DND-41 (cell line): ENCODE results near the gene PRDX2.
A peak's percentile ranks its signal among the peaks of the same experiment; 100 is the strongest.

Experiments used
- ATAC-seq: fragments of 200-7000 bp; cut with Tn5 transposase; 3 replicates; pipeline ENCODE4 v1.9.1; 2021; ENCODE audit warnings: low read depth; ENCODE audit not compliant: insufficient read depth
- DNase-seq: peaks from one replicate; pipeline ENCODE4 v3.0.0-alpha.2; 2020
- H2AFZ ChIP-seq: 2 replicates; pipeline ENCODE4 v1.6.0; 2012; ENCODE audit warnings: low read depth, low read length
- H3K27ac ChIP-seq: 2 replicates; pipeline ENCODE4 v1.5.1; 2012; ENCODE audit warnings: low read length, inconsistent platforms
- H3K27me3 ChIP-seq: fragments of 200-600 bp; sonication (generic); 2 replicates; pipeline ENCODE4 v1.6.0; 2012; ENCODE audit warnings: low read length, mild to moderate bottlenecking, inconsistent platforms; ENCODE audit not compliant: insufficient read depth, poor library complexity
- H3K36me3 ChIP-seq: 2 replicates; pipeline ENCODE4 v1.5.1; 2012; ENCODE audit warnings: low read length, inconsistent platforms; ENCODE audit not compliant: insufficient read depth
- H3K4me1 ChIP-seq: 2 replicates; pipeline ENCODE4 v1.5.1; 2012; ENCODE audit warnings: mild to moderate bottlenecking, low read length; ENCODE audit not compliant: insufficient read depth
- H3K4me2 ChIP-seq: 2 replicates; pipeline ENCODE4 v1.6.0; 2012; ENCODE audit warnings: mild to moderate bottlenecking, moderate library complexity, low read length, inconsistent platforms; ENCODE audit not compliant: insufficient read depth
- H3K4me3 ChIP-seq, 2 experiments: fragments of 200-600 bp in 1 of 2; shearing (Covaris generic) in 1 of 2; 2 replicates each; pipeline ENCODE4 v1.5.1; 2012 to 2016; ENCODE audit warnings: inconsistent platforms in 2 of 2, low read length in 2 of 2, mild to moderate bottlenecking in 2 of 2, low read depth in 1 of 2, moderate library complexity in 1 of 2
- H3K79me2 ChIP-seq: 2 replicates; pipeline ENCODE4 v1.6.0; 2012; ENCODE audit warnings: low read length, inconsistent platforms; ENCODE audit not compliant: insufficient read depth
- H3K9ac ChIP-seq: 2 replicates; pipeline ENCODE4 v1.6.0; 2012; ENCODE audit warnings: low read depth, mild to moderate bottlenecking, inconsistent platforms, low read length, moderate library complexity
- H3K9me3 ChIP-seq: 2 replicates; pipeline ENCODE4 v1.5.1; 2012; ENCODE audit warnings: low read length, moderate library complexity, mild to moderate bottlenecking, inconsistent platforms; ENCODE audit not compliant: insufficient read depth, severe bottlenecking
- H4K20me1 ChIP-seq: 2 replicates; pipeline ENCODE4 v1.6.0; 2012; ENCODE audit warnings: low read length; ENCODE audit not compliant: insufficient read depth
- EZH2 ChIP-seq: IDR thresholded peaks from 3 replicates; pipeline ENCODE4 v1.6.1; 2012; ENCODE audit warnings: borderline replicate concordance, low read depth, mild to moderate bottlenecking, moderate library complexity, low read length, inconsistent platforms; ENCODE audit not compliant: severe bottlenecking
- TF ChIP-seq, protein P1 (sequence below): IDR thresholded peaks from 2 replicates; pipeline ENCODE4 v1.5.1; 2012; ENCODE audit warnings: borderline replicate concordance, low read length, moderate library complexity, mild to moderate bottlenecking; ENCODE audit not compliant: poor library complexity, severe bottlenecking; ENCODE audit errors: extremely low read depth

PRDX2 gene

DNA sequence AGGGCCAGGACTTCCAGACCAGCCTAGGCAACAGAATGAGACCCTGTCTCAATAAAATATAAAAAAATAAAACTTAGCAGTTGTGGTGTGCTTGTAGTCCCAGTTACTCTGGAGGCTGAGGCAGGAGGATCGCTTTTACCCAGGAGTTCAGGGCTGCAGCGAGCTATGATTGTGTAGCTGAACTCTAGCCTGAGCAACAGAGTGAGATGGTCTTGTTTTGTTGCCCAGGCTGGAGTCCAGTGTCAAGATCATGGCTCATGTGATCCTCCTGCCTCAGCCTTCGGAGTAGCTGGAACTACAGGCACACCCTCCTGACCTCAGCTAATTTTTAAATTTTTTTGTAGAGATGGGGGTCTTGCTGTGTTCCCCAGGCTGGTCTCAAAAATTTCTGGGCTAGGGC lies 14.6 kb downstream of the PRDX2 start:
- Histone ChIP-seq H3K9ac (no peak overlapping the region), H3K4me2 (no peak overlapping the region), H3K9me3 (no peaks in the 10 kb centered on the region), H3K4me1 (peaks cover 63% of the 10 kb centered on the region), H3K27me3 (no peaks in the 10 kb centered on the region), H3K79me2 (peaks cover 6% of the 10 kb centered on the region), H4K20me1 (no peaks in the 10 kb centered on the region; the same call in 1 of the 2 replicates), H2AFZ (no peak overlapping the region), H3K27ac (no peak overlapping the region), H3K4me3 (no peak overlapping the region), H3K36me3 (no peaks in the 10 kb centered on the region)
- no peak for ATAC-seq
- DNase-seq = no peak
- TF ChIP-seq EZH2 = no peak
- TF ChIP-seq, protein P1, sequence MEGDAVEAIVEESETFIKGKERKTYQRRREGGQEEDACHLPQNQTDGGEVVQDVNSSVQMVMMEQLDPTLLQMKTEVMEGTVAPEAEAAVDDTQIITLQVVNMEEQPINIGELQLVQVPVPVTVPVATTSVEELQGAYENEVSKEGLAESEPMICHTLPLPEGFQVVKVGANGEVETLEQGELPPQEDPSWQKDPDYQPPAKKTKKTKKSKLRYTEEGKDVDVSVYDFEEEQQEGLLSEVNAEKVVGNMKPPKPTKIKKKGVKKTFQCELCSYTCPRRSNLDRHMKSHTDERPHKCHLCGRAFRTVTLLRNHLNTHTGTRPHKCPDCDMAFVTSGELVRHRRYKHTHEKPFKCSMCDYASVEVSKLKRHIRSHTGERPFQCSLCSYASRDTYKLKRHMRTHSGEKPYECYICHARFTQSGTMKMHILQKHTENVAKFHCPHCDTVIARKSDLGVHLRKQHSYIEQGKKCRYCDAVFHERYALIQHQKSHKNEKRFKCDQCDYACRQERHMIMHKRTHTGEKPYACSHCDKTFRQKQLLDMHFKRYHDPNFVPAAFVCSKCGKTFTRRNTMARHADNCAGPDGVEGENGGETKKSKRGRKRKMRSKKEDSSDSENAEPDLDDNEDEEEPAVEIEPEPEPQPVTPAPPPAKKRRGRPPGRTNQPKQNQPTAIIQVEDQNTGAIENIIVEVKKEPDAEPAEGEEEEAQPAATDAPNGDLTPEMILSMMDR = no peak

DNA sequence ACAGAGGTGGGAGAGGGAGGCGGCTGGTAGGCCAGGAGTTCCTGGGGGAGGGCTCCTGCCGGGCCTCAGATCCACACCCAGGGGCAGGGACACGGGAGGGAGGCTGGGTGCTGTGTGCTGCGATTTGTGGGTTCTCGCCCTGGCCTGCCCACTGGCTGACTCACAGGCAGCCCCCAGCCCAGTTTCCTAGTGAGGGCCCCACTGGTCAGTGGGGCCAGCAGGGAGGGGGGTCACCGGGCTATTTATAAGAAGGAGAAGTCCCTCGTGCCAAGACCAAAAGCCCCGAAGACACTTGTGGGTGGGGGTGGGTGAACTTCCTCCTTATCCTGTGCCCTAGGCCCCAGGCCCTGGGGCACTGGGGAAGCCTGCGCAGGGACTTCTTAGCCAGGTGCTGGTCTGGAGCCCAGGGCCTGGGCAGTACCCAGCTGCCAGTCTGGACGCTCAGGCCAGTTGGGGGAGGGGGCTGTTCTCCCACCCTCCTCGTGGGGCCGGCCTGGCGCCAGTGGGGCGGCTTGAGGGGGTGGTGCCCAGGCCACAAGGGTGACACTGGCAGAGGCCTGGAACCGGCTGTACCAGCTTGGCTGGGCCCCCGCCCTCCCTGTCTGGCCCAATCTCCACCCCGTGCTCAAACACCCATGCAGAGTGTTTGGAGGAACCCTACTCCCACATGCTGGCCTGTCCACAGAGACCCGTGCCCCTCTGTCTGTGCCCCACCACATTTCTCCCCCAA lies 15.3 kb downstream of the PRDX2 start:
- Histone ChIP-seq H2AFZ (no peak overlapping the region), H3K4me3 (no peak overlapping the region), H3K4me2 (no peak overlapping the region), H3K9ac (0 out of 2 replicates have a peak overlapping the region, but pooled peaks have one; percentile 13), H4K20me1 (no peaks in the 10 kb centered on the region; the same call in 1 of the 2 replicates), H3K36me3 (no peaks in the 10 kb centered on the region), H3K27me3 (no peaks in the 10 kb centered on the region), H3K9me3 (no peaks in the 10 kb centered on the region), H3K4me1 (peaks cover 62% of the 10 kb centered on the region), H3K27ac (peak overlapping the region; percentile 26; the same call in 1 of the 2 replicates), H3K79me2 (no peaks in the 10 kb centered on the region)
- no peak for DNase-seq
- ATAC-seq = no peak
- no peak for TF ChIP-seq EZH2
- TF ChIP-seq, protein P1 = no peak

DNA sequence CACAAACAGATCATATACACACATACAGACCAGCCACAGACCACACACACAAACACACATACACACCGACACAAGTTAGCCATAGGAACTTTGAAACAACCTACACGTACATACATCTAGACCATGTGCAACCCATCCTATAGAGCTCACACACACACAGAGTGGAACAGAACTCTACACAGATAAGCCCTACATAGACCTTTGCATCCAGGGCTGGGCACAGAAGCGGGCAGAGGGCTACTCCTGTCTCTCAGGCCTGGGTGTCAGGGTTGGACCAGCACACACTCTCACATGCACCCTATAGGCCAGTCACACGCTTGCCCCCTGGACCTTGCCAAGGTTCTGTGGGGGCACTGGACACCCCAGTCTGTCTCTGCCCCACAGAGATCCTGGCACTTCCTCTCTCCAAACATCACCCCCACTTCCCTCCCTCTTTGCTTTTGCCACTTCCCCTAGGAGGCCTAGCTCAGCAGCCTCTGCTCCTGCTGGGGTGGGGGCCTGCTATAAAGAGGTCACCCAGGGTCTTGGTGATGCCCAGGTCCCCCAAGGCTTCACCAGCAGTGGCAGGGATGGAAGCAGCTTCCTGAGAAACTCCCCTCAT lies 16.1 kb downstream of the PRDX2 start:
- H3K4me3 ChIP-seq = no peak overlapping the region
- no peaks in the 10 kb centered on the region for H3K9me3 ChIP-seq
- H3K79me2 ChIP-seq = no peaks in the 10 kb centered on the region
- peaks cover 56% of the 10 kb centered on the region for H3K4me1 ChIP-seq
- H3K36me3 ChIP-seq = no peaks in the 10 kb centered on the region
- ATAC-seq (no peak), DNase-seq (no peak)
- H2AFZ ChIP-seq = no peak overlapping the region
- H3K9ac ChIP-seq = 0 out of 2 replicates have a peak overlapping the region, but pooled peaks have one; percentile 13
- peak overlapping the region; percentile 52 for H3K27ac ChIP-seq
- H4K20me1 ChIP-seq = no peaks in the 10 kb centered on the region; the same call in 1 of the 2 replicates
- no peak overlapping the region for H3K4me2 ChIP-seq
- TF ChIP-seq, protein P1 = no peak
- no peak for TF ChIP-seq EZH2
- no peaks in the 10 kb centered on the region for H3K27me3 ChIP-seq
